Measurements from ENCODE around the gene ANXA1. TPM values are rescaled to one million over a fixed set of nuclear protein-coding genes. Genes with fewer than 3 reads are reported as not detected.

Gene ANXA1
- total RNA-seq, 1 experiment from 2014 or later = 192 TPM

- Histone ChIP-seq H3K27me3 (ENCODE audit: low read length) (no peaks in the 10 kb centered on the region), H3K27ac (ENCODE audit: low read length) (no peak overlapping the region), H3K36me3 (ENCODE audit: low read depth, low read length) (peaks cover 7% of the 10 kb centered on the region; the same call in 1 of the 2 replicates), H3K9ac (ENCODE audit: low read length) (no peak overlapping the region), H3K4me1 (ENCODE audit: insufficient read depth, low read length) (peaks cover 30% of the 10 kb centered on the region), H3K9me2 (replicated peaks; ENCODE audit: low read length) (no peaks in the 10 kb centered on the region), H4K20me1 (ENCODE audit: low read length) (no peaks in the 10 kb centered on the region), H3K4me3 (ENCODE audit: low read length) (no peak overlapping the region), H3F3A (ENCODE audit: low read length, unreplicated experiment) (no peaks in the 10 kb centered on the region), H3K79me2 (ENCODE audit: low read length) (no peaks in the 10 kb centered on the region), H3K4me2 (ENCODE audit: low read length) (no peak overlapping the region), H3K9me3 (ENCODE audit: low read length) (no peaks in the 10 kb centered on the region), H2AFZ (ENCODE audit: low read length) (no peak overlapping the region)
- ChIA-PET CTCF (interaction anchor here (0.6 kb wide), 2 partner anchors 47 to 66 kb away, joined by 4 to 6 read pairs; no protein-coding TSS in a partner anchor), POLR2A (ENCODE audit: unreplicated experiment) (interaction anchor here (0.5 to 0.7 kb wide), 2 partner anchors 38 to 303 kb away, joined by 6 to 8 read pairs; no protein-coding TSS in a partner anchor)
- BruUV-seq (replicated peaks) = no TSS peak
- no peak for TF ChIP-seq EZH2phosphoT487 (IDR thresholded peaks at IDR 0.05; ENCODE audit: borderline replicate concordance, low read length)
- TF ChIP-seq EZH2 (IDR thresholded peaks at IDR 0.05; ENCODE audit: low read length, unreplicated experiment) = no peak
- no peak for TF ChIP-seq CTCF (conservative IDR thresholded peaks at IDR 0.05; ENCODE audit: low read depth, low read length)
- intact Hi-C loops (cut with micrococcal nuclease) = no loop called here
- ATAC-seq = no peak
- no peak for DNase-seq
These were observed 22.1 kb downstream of the ANXA1 start for GRCh38 chr9:73173557-73174329.

- DNase-seq (no peak), ATAC-seq (no peak)
- no TSS peak for BruUV-seq (replicated peaks)
- POLR2A ChIA-PET (ENCODE audit: unreplicated experiment) = interaction anchor here (0.5 to 0.7 kb wide), 2 partner anchors 39 to 302 kb away, joined by 6 to 8 read pairs; no protein-coding TSS in a partner anchor
- Histone ChIP-seq H3K27me3 (ENCODE audit: low read length) (no peaks in the 10 kb centered on the region), H3K4me3 (ENCODE audit: low read length) (no peak overlapping the region), H4K20me1 (ENCODE audit: low read length) (no peaks in the 10 kb centered on the region), H3K79me2 (ENCODE audit: low read length) (no peaks in the 10 kb centered on the region), H2AFZ (ENCODE audit: low read length) (no peak overlapping the region), H3F3A (ENCODE audit: low read length, unreplicated experiment) (peaks cover 5% of the 10 kb centered on the region), H3K4me2 (ENCODE audit: low read length) (no peak overlapping the region), H3K9me2 (replicated peaks; ENCODE audit: low read length) (no peaks in the 10 kb centered on the region), H3K27ac (ENCODE audit: low read length) (no peak overlapping the region), H3K9me3 (ENCODE audit: low read length) (no peaks in the 10 kb centered on the region), H3K4me1 (ENCODE audit: insufficient read depth, low read length) (peaks cover 37% of the 10 kb centered on the region), H3K9ac (ENCODE audit: low read length) (no peak overlapping the region), H3K36me3 (ENCODE audit: low read depth, low read length) (peaks cover 7% of the 10 kb centered on the region; the same call in 1 of the 2 replicates)
- intact Hi-C loops (cut with micrococcal nuclease) = no loop called here
- TF ChIP-seq EZH2phosphoT487 (IDR thresholded peaks at IDR 0.05; ENCODE audit: borderline replicate concordance, low read length) (no peak), CTCF (conservative IDR thresholded peaks at IDR 0.05; ENCODE audit: low read depth, low read length) (no peak), EZH2 (IDR thresholded peaks at IDR 0.05; ENCODE audit: low read length, unreplicated experiment) (no peak)
- CTCF ChIA-PET = interaction anchor here (0.6 kb wide), 2 partner anchors 48 to 67 kb away, joined by 4 to 6 read pairs; no protein-coding TSS in a partner anchor
These were observed 22.8 kb downstream of the ANXA1 start for GRCh38 chr9:73174330-73174980.

Measured in PC-3 (cell line).